K562 treated with DMSO at 1 percent for 4 hours (cell line): ENCODE data around the gene CYP1B1. TPM values are rescaled to one million over a fixed set of nuclear protein-coding genes. Genes with fewer than 3 reads are reported as not detected.

Experiments used
- total RNA-seq: library from RNA; unstranded; fragments of 300-600 nt; gene quantifications from 2 replicates; pipeline ENCODE4 v1.2.3, GENCODE V29; 2022; ENCODE audit not compliant: insufficient read depth

The CYP1B1 gene
- not detected in 2 replicates for total RNA-seq

DNA sequence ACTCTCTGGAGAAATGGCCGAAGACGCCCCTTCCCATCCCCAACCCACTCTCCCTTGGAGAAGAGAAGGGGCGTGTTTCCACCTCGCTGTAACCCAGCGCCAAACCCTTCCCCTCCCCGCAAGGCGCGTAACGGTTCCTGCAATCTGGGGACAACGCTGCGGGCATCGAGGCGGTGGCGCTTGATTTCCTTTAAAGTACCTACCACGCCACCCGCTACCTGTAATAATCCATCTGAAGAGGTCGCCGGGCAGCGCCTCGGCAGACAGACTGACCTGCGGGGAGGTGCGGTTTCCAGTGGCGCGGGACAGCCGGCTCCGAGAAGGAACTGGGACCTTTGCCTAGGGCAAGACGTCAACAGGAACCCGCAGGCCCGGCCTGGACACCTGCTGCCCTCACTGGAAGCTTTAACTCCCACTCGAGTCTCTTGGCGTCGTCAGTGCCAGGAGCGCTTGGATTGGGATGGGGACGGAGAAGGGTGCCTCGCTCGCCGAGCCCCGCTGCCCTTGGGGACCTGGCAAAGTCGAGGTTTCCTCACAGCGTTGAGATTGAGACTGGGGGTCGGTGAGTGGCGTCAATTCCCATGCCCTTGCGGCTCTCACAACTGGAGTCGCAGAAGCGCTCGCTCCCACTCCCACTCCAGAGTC, at the start of gene CYP1B1:
Gene CYP1B1, minus strand, starts transcription at position 645 of the 645 bp plus-strand sequence. CDS start 763 bp downstream, outside the sequence.

Other genes starting within 250 kb of the CYP1B1 start
- 1.5 and 2.6 TPM in 2 replicates for gene RMDN2, start 150.9 kb downstream of the CYP1B1 start, total RNA-seq